ENCODE results near the gene KCTD8.

The KCTD8 gene

DNA sequence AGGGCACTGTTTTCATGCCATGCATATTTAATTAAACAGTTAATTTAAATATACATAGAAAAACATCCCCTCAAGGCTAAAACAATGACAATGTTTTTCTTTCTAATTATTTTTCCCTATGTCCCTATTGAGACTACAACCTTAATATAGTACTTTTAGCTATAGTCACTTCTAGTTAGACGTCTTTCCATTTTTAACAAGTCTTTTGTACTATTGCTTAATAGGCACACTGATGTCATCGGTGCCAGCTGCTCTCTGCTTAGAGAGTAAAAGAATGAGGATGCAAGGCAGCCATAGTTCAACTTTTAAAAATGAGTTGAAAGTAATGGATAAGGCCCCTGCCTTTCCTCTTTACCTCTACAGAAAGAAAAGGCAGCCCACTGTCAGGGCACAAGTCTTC, 191.1 kb downstream of the KCTD8 start:
- TF ChIP-seq FOXP2 (optimal IDR thresholded peaks at IDR 0.05; ENCODE audit: borderline replicate concordance, extremely low read depth, extremely low read length, insufficient read depth) (no peak), POLR2AphosphoS5 (IDR thresholded peaks at IDR 0.05; ENCODE audit: low read depth, low read length) (no peak), TAF1 (IDR thresholded peaks at IDR 0.05; ENCODE audit: borderline replicate concordance, insufficient read depth, low read length) (no peak), REST (IDR thresholded peaks at IDR 0.05; ENCODE audit: insufficient read depth in 1 of 2, low read depth in 2 of 2, low read length in 2 of 2) (no peak), SIN3A (IDR thresholded peaks at IDR 0.05; ENCODE audit: borderline replicate concordance, insufficient read depth, low read length) (no peak)

DNA sequence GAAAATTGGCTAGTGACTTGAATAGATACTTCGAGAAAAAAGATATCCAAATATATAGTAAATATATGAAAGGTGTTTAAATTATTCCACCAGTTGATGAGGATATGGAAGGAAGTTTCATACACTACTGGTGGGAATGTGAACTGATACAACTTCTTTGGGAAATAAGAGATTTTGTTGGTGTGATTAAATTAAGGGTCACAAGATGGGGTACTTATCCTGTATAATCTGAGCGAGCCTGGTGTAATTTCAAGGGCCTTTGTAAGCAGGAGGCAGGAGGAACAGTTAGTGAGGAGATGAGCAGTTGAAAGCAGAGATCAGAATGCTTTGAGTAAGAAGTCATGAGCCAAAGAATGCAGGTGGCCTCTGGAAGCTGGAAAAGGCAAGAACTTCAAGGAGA, 192.2 kb downstream of the KCTD8 start:
- TF ChIP-seq TAF1 (IDR thresholded peaks at IDR 0.05; ENCODE audit: borderline replicate concordance, insufficient read depth, low read length) (no peak), SIN3A (IDR thresholded peaks at IDR 0.05; ENCODE audit: borderline replicate concordance, insufficient read depth, low read length) (no peak), REST (IDR thresholded peaks at IDR 0.05; ENCODE audit: insufficient read depth in 1 of 2, low read depth in 2 of 2, low read length in 2 of 2) (no peak), POLR2AphosphoS5 (IDR thresholded peaks at IDR 0.05; ENCODE audit: low read depth, low read length) (no peak), FOXP2 (optimal IDR thresholded peaks at IDR 0.05; ENCODE audit: borderline replicate concordance, extremely low read depth, extremely low read length, insufficient read depth) (no peak)

GRCh38 chr4:44237643-44238042, 211.0 kb downstream of the KCTD8 start:
- TF ChIP-seq REST (IDR thresholded peaks at IDR 0.05; ENCODE audit: insufficient read depth in 1 of 2, low read depth in 2 of 2, low read length in 2 of 2) (no peak), SIN3A (IDR thresholded peaks at IDR 0.05; ENCODE audit: borderline replicate concordance, insufficient read depth, low read length) (no peak), TAF1 (IDR thresholded peaks at IDR 0.05; ENCODE audit: borderline replicate concordance, insufficient read depth, low read length) (no peak), POLR2AphosphoS5 (IDR thresholded peaks at IDR 0.05; ENCODE audit: low read depth, low read length) (no peak), FOXP2 (optimal IDR thresholded peaks at IDR 0.05; ENCODE audit: borderline replicate concordance, extremely low read depth, extremely low read length, insufficient read depth) (no peak)

DNA sequence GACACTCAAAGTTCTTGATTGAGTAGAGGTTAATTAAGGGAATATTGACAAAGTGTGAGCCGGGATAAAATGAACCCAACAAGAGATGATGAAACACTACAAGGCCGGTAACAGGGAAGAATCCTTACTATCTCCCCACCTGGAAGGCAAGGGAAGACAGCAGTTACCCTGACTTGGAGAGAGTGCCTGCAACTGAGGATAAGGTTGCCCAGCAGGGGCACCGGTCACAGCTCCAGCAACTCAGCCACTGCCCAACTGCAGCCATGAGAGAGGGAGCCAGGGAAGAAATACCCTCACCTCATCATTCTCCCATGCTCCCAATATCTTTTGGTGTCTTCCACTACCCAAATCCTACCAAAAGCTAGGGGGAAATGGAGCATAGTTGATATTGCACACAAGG, 212.7 kb downstream of the KCTD8 start:
- no peak for TF ChIP-seq FOXP2 (optimal IDR thresholded peaks at IDR 0.05; ENCODE audit: borderline replicate concordance, extremely low read depth, extremely low read length, insufficient read depth)
- TF ChIP-seq REST (IDR thresholded peaks at IDR 0.05; ENCODE audit: insufficient read depth in 1 of 2, low read depth in 2 of 2, low read length in 2 of 2): no peak
- no peak for TF ChIP-seq TAF1 (IDR thresholded peaks at IDR 0.05; ENCODE audit: borderline replicate concordance, insufficient read depth, low read length)
- no peak for TF ChIP-seq SIN3A (IDR thresholded peaks at IDR 0.05; ENCODE audit: borderline replicate concordance, insufficient read depth, low read length)

DNA sequence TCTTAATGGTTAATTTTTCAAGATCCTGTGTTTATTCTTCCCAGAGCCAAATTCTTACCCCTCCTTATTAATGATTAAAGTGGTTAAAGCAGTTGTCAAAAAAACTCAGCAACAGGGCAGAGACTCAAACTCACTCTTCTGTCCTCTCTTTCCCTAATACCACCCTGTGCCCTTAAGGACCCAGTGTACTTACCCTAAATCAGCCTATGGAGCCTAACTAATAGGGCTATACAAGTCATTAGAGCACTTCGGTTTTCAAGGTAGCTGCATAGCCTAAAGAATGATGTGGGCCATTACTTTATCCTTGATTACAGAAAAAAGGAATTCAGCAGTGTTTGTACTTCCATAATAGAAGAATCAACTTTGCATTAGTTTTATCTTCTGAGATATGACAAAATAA, 216.3 kb downstream of the KCTD8 start:
- TF ChIP-seq TAF1 (IDR thresholded peaks at IDR 0.05; ENCODE audit: borderline replicate concordance, insufficient read depth, low read length): no peak
- TF ChIP-seq SIN3A (IDR thresholded peaks at IDR 0.05; ENCODE audit: borderline replicate concordance, insufficient read depth, low read length): no peak
- TF ChIP-seq FOXP2 (optimal IDR thresholded peaks at IDR 0.05; ENCODE audit: borderline replicate concordance, extremely low read depth, extremely low read length, insufficient read depth): no peak
- TF ChIP-seq POLR2AphosphoS5 (IDR thresholded peaks at IDR 0.05; ENCODE audit: low read depth, low read length): no peak
- no peak for TF ChIP-seq REST (IDR thresholded peaks at IDR 0.05; ENCODE audit: insufficient read depth in 1 of 2, low read depth in 2 of 2, low read length in 2 of 2)
